T-cell (primary cell): ENCODE data around the gene FRYL. TPM values are rescaled to one million over a fixed set of nuclear protein-coding genes. Genes with fewer than 3 reads are reported as not detected.
A peak's percentile ranks its signal among the peaks of the same experiment; 100 is the strongest.

ENCODE experiments used
- ATAC-seq, 4 experiments: fragments of 200-7000 bp in 3 of 4; fragments of 150-1000 bp in 1 of 4; cut with Tn5 transposase; replicated peaks in 1 of 4; 1 replicate in 3 of 4; 2 replicates in 1 of 4; pipeline ENCODE4 v1.10.0; 2021; ENCODE audit warnings: moderate library complexity in 3 of 4, mild to moderate bottlenecking in 2 of 4, moderate number of reproducible peaks in 1 of 4
- CTCF ChIA-PET, 2 donors: fragments of 300-600 bp; sonication (Branson Sonifier 250); formaldehyde crosslinking; loops; one replicate each; lab custom pipeline; 2022; ENCODE audit warnings: antibody characterized with exemption in 2 of 2; lab: Charles Lee
- POLR2A ChIA-PET, 2 donors: fragments of 300-600 bp; sonication (Branson Sonifier 250); formaldehyde crosslinking; loops; one replicate each; lab custom pipeline; 2022; ENCODE audit warnings: antibody characterized with exemption in 2 of 2; lab: Charles Lee
- DNase-seq, 35 experiments: peaks; one replicate each; pipeline versions ENCODE4 v3.0.0 to v3.0.0-alpha.2; 2013 to 2023
- H3K27ac ChIP-seq: one replicate; pipeline ENCODE4 v1.5.1; 2013; ENCODE audit warnings: low read length
- H3K27me3 ChIP-seq, 2 experiments: replicated peaks in 1 of 2; 1 replicate in 1 of 2; 2 replicates in 1 of 2; pipeline versions ENCODE4 v1.6.1 to v1.7.0; 2013; ENCODE audit warnings: low read length in 1 of 2, mixed read lengths in 1 of 2; ENCODE audit not compliant: control insufficient read depth in 2 of 2, insufficient read depth in 2 of 2; ENCODE audit errors: extremely low read depth in 1 of 2
- H3K36me3 ChIP-seq, 2 donors: 1 replicate in 1 of 2; 2 replicates in 1 of 2; pipeline versions ENCODE4 v1.6.1 to v1.7.0; 2013; ENCODE audit warnings: low read length in 1 of 2; ENCODE audit not compliant: control insufficient read depth in 2 of 2, insufficient read depth in 1 of 2; ENCODE audit errors: extremely low read depth in 1 of 2
- H3K4me1 ChIP-seq, 2 experiments: 1 replicate in 1 of 2; 2 replicates in 1 of 2; pipeline versions ENCODE4 v1.6.1 to v1.7.0; 2013; ENCODE audit warnings: low read length in 2 of 2, mixed read lengths in 1 of 2; ENCODE audit not compliant: insufficient read depth in 2 of 2, control insufficient read depth in 1 of 2; ENCODE audit errors: extremely low read depth in 1 of 2
- H3K4me3 ChIP-seq, 2 donors: 1 replicate in 1 of 2; 2 replicates in 1 of 2; pipeline versions ENCODE4 v1.5.1 to v1.7.0; 2013; ENCODE audit warnings: mild to moderate bottlenecking in 2 of 2, low read length in 1 of 2, moderate library complexity in 1 of 2; ENCODE audit not compliant: control insufficient read depth in 1 of 2; ENCODE audit errors: extremely low read depth in 1 of 2
- H3K9me3 ChIP-seq: 2 replicates; pipeline ENCODE4 v1.7.0; 2013
- H3K27ac Mint-ChIP-seq, 2 donors: one replicate each; pipeline ENCODE4 v1.8.0; 2020 to 2021; ENCODE audit warnings: mild to moderate bottlenecking in 2 of 2, mixed read lengths in 2 of 2
- H3K27me3 Mint-ChIP-seq, 2 donors: one replicate each; pipeline ENCODE4 v1.8.0; 2021 to 2022; ENCODE audit warnings: mixed read lengths in 2 of 2
- H3K36me3 Mint-ChIP-seq: one replicate; pipeline ENCODE4 v1.8.0; 2021; ENCODE audit warnings: mixed read lengths
- H3K4me1 Mint-ChIP-seq, 3 donors: one replicate each; pipeline ENCODE4 v1.8.0; 2020 to 2022; ENCODE audit warnings: mixed read lengths in 3 of 3, mild to moderate bottlenecking in 1 of 3
- H3K4me3 Mint-ChIP-seq, 3 donors: one replicate each; pipeline ENCODE4 v1.8.0; 2020 to 2022; ENCODE audit warnings: mild to moderate bottlenecking in 3 of 3, mixed read lengths in 3 of 3, moderate library complexity in 3 of 3
- H3K9me3 Mint-ChIP-seq, 3 donors: one replicate each; pipeline ENCODE4 v1.8.0; 2020 to 2022; ENCODE audit warnings: mixed read lengths in 3 of 3
- WGBS: methylation state at CpG from one replicate; pipeline ENCODE4 v1.1.5; 2013; ENCODE audit warnings: missing lambda C conversion rate; ENCODE audit not compliant: insufficient coverage; 5-methylcytosine and 5-hydroxymethylcytosine counted together
- total RNA-seq, 35 experiments: library from RNA in 6 of 35; stranded (reverse) in 6 of 35; fragments of 120-200 nt in 1 of 35; gene quantifications; one replicate each; pipeline versions ENCODE4 v1.2.1 to v1.2.4 and lab custom pipeline; 2013 to 2026

The FRYL gene
- total RNA-seq, 5 donors from 2014 or later (not counting 1 experiment from before 2014, with no cell fraction given), result 86.3 to 143 (median 111) TPM

GRCh38 chr4:48790561-48790960, 10.5 kb upstream of the FRYL start:
- CTCF ChIA-PET, result no interaction called here

DNA sequence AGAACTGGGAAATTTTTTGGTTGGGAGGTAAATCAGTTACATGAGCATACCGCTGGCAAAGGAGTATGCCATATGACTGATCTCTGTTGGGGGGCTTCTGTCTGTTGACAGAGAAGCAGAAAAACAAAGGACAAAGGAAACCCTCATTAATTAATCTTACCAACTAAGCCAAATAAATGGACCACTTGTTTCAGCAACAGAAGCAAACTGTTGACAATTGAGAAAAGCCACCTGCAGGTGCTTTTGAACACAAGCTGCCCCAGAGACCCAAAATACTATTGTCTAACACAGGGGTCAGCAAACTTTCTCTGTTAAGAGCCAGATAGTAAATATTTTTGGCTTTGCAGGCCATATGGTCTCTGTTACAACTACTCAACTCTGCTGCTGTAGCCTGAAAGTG, 7.0 kb upstream of the FRYL start:
- ChIA-PET POLR2A (no interaction called here), CTCF (interaction anchor here in 1 of 2 donors (0.5 kb wide), 1 partner anchor 158 kb away, joined by 6 read pairs; no protein-coding TSS in a partner anchor)
- H3K27me3 Mint-ChIP-seq, result no peaks in the 10 kb centered on the region
- H3K9me3 Mint-ChIP-seq, result no peaks in the 10 kb centered on the region
- H3K36me3 Mint-ChIP-seq, result no peaks in the 10 kb centered on the region
- no peaks in the 10 kb centered on the region for H3K4me1 ChIP-seq
- H3K27me3 ChIP-seq, result no peaks in the 10 kb centered on the region
- H3K36me3 ChIP-seq, result no peaks in the 10 kb centered on the region
- no peak overlapping the region for H3K4me3 ChIP-seq
- H3K27ac ChIP-seq, result no peak overlapping the region
- no peak overlapping the region for H3K27ac Mint-ChIP-seq
- DNase-seq (no peak), ATAC-seq (no peak)
- no peaks in the 10 kb centered on the region for H3K4me1 Mint-ChIP-seq
- WGBS, result no CpG with 5 or more reads among the region's 1 CpG
- H3K4me3 Mint-ChIP-seq, result no peak overlapping the region
- H3K9me3 ChIP-seq, result no peaks in the 10 kb centered on the region

More at GRCh38 chr4:48790561-48790960, 10.5 kb upstream of the FRYL start:
- no peak overlapping the region for H3K27ac ChIP-seq
- DNase-seq, result no peak
- Mint-ChIP-seq H3K9me3 (no peaks in the 10 kb centered on the region), H3K36me3 (no peaks in the 10 kb centered on the region), H3K27ac (no peak overlapping the region), H3K4me1 (no peaks in the 10 kb centered on the region), H3K27me3 (no peaks in the 10 kb centered on the region), H3K4me3 (no peak overlapping the region)
- POLR2A ChIA-PET, result no interaction called here
- no peak overlapping the region for H3K4me3 ChIP-seq
- no peaks in the 10 kb centered on the region for H3K27me3 ChIP-seq
- no peaks in the 10 kb centered on the region for H3K36me3 ChIP-seq
- no peaks in the 10 kb centered on the region for H3K9me3 ChIP-seq
- H3K4me1 ChIP-seq, result no peaks in the 10 kb centered on the region
- ATAC-seq, result no peak

DNA sequence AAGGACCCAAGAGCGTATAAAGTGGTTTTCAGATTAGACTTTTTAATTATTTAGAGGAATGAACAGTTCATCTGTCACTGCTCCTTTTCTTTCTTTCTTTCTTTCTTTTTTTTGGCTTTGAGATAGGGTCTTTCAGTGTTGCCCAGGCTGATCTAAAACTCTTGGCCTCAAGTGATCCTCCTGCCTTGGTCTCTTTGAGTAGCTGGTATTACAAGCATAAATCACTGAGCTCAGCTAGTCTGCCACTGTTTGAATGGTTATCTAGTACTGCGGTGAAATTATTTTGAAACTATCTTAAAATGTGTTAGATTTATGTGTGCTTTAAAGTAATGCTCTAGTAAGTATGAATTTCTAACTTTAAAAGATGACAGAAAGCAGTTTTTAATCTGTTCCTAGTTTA, 6.5 kb upstream of the FRYL start:
- H3K27me3 Mint-ChIP-seq, result no peaks in the 10 kb centered on the region
- no peaks in the 10 kb centered on the region for H3K36me3 ChIP-seq
- whole genome bisulfite sequencing, result no CpG with 5 or more reads among the region's 2 CpGs
- ATAC-seq, result no peak
- no peak overlapping the region for H3K4me3 ChIP-seq
- no peaks in the 10 kb centered on the region for H3K9me3 Mint-ChIP-seq
- no peaks in the 10 kb centered on the region for H3K9me3 ChIP-seq
- no peaks in the 10 kb centered on the region for H3K4me1 Mint-ChIP-seq
- no peaks in the 10 kb centered on the region for H3K36me3 Mint-ChIP-seq
- H3K27ac Mint-ChIP-seq, result no peak overlapping the region
- POLR2A ChIA-PET, result no interaction called here
- no peak for DNase-seq
- CTCF ChIA-PET, result interaction anchor here in 1 of 2 donors (0.5 kb wide), 1 partner anchor 158 kb away, joined by 6 read pairs; no protein-coding TSS in a partner anchor
- H3K27me3 ChIP-seq, result no peaks in the 10 kb centered on the region
- H3K27ac ChIP-seq, result no peak overlapping the region
- no peak overlapping the region for H3K4me3 Mint-ChIP-seq
- H3K4me1 ChIP-seq, result no peaks in the 10 kb centered on the region

DNA sequence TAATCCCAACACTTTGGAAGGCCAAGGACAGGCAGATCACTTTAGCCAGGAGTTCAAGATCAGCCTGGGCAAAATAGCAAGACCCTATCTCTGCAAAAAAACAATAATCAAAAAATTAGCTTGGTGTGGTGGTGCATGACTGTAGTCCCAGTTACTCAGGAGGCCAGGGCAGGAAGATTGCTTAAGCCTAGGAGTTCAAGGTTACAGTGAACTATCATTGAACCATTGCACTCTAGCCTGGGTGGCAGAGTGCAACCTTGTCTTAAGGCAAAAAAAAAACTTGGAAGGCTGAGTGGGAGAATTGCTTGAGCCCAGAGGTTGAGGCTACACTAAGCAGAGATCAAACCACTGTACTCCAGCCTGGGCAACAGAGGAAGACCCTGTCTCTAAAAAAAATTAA, 5.2 kb upstream of the FRYL start:
- CTCF ChIA-PET, result no interaction called here
- Histone ChIP-seq H3K36me3 (no peaks in the 10 kb centered on the region), H3K4me3 (no peak overlapping the region), H3K4me1 (peaks cover 2 to 4% of the 10 kb centered on the region in 2 experiments), H3K9me3 (no peaks in the 10 kb centered on the region), H3K27ac (no peak overlapping the region), H3K27me3 (no peaks in the 10 kb centered on the region)
- ATAC-seq (no peak), DNase-seq (no peak)
- POLR2A ChIA-PET, result no interaction called here
- H3K27ac Mint-ChIP-seq, result no peak overlapping the region
- peaks cover 6 to 9% (median 9%) of the 10 kb centered on the region in 3 donors for H3K4me1 Mint-ChIP-seq
- H3K4me3 Mint-ChIP-seq, result no peak overlapping the region
- no peaks in the 10 kb centered on the region for H3K36me3 Mint-ChIP-seq
- H3K9me3 Mint-ChIP-seq, result no peaks in the 10 kb centered on the region
- H3K27me3 Mint-ChIP-seq, result no peaks in the 10 kb centered on the region

DNA sequence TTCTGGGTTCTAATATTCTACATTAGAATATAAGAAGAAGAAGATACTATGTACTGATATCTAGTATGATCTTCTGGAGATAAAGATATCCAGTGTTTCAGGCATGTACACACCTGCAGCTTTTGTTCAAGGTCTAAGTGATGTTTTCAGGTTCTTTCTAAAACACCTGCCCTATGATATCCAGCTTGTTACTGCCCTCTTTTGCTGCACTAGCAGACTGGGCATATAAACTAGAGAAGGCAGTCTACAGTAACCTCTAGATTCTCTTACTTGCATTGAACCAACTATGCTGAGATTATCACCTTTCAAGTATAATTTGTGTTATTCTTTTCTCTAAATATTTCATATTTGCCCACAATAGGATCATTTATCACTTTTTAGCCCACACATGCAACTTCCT, 1.9 kb upstream of the FRYL start:
- peak overlapping the region; percentile 56 to 95 for H3K27ac Mint-ChIP-seq
- Histone ChIP-seq H3K27ac (peak overlapping the region; percentile 30), H3K4me1 (peaks cover 8 to 15% of the 10 kb centered on the region in 2 experiments), H3K4me3 (no peak overlapping the region), H3K9me3 (no peaks in the 10 kb centered on the region), H3K36me3 (no peaks in the 10 kb centered on the region), H3K27me3 (no peaks in the 10 kb centered on the region)
- peak in 1 of 35 experiments; percentile 25 for DNase-seq
- ChIA-PET CTCF (interaction anchor here (0.6 to 3.6 kb wide), 2 partner anchors 81 to 203 kb away, joined by 3 to 15 read pairs; no protein-coding TSS in a partner anchor), POLR2A (no interaction called here)
- no peaks in the 10 kb centered on the region for H3K9me3 Mint-ChIP-seq
- no peaks in the 10 kb centered on the region for H3K36me3 Mint-ChIP-seq
- ATAC-seq, result no peak
- H3K4me1 Mint-ChIP-seq, result peaks cover 26 to 30% (median 29%) of the 10 kb centered on the region in 3 donors
- H3K27me3 Mint-ChIP-seq, result no peaks in the 10 kb centered on the region
- no peak overlapping the region for H3K4me3 Mint-ChIP-seq

GRCh38 chr4:48780865-48781214, 761 bp upstream of the FRYL start:
- H3K36me3 Mint-ChIP-seq, result no peaks in the 10 kb centered on the region
- Histone ChIP-seq H3K36me3 (no peaks in the 10 kb centered on the region), H3K4me3 (peak overlapping the region; percentile 83 to 99), H3K9me3 (no peaks in the 10 kb centered on the region), H3K27me3 (no peaks in the 10 kb centered on the region), H3K27ac (peak overlapping the region; percentile 45), H3K4me1 (peaks cover 8 to 23% of the 10 kb centered on the region in 2 experiments)
- ChIA-PET POLR2A (interaction anchor here (0.5 to 1.2 kb wide), 5 partner anchors 17 to 81 kb away, joined by 3 to 11 read pairs (median 5); partner anchors contain the start of gene OCIAD1 (in 1 of the 2)), CTCF (interaction anchor here (0.6 to 3.6 kb wide), 6 partner anchors 41 to 202 kb away, joined by 3 to 15 read pairs (median 3); no protein-coding TSS in a partner anchor)
- peak in 31 of 35 experiments; percentile 1 to 69 (median 17) for DNase-seq
- peak overlapping the region; percentile 84 to 95 for H3K27ac Mint-ChIP-seq
- H3K9me3 Mint-ChIP-seq, result no peaks in the 10 kb centered on the region
- no peak for ATAC-seq
- no peaks in the 10 kb centered on the region for H3K27me3 Mint-ChIP-seq
- peaks cover 38 to 40% (median 39%) of the 10 kb centered on the region in 3 donors for H3K4me1 Mint-ChIP-seq
- WGBS, result 0% methylated on average over 1 of the region's 10 CpGs
- peak overlapping the region; percentile 75 to 90 (median 84) for H3K4me3 Mint-ChIP-seq
